ENCODE measurements around the gene ESRRG. TPM values are rescaled to one million over a fixed set of nuclear protein-coding genes. Genes with fewer than 3 reads are reported as not detected.

ESRRG gene
- polyA plus RNA-seq, 1 donor from 2014 or later = 3.7 TPM

DNA sequence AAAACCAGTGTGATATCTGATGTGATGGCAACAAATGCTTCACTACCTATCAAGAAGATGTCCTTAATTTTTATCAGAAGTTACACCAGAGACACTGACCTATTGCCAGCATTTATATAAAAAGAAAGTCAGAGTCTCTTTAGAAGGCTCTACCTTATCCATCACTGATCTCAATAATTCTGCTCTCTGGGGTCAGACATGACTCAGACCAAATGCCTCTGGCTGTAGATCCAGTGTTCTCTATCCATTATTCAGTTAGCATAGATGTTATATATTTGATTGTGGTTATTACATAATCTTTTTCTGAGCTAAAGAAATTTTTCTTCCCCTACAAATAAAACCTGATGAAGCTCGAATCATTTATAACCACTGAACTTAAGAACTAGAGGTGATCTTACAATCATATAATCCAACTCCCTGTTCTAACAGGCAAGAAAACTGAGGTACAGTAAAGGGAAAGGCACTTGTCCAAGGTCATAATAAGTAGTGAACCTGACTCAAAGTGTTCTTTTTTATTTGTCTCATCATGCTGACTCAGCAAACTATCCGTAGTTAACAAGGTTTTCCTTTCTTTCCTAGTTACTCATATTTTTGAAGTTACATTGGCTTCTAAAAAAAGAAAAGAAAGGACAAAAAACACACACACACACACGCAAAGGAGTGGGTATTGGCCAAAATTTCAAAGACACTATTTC lies 43.6 kb upstream of the ESRRG start:
- no peak overlapping the region for H2AFZ ChIP-seq (ENCODE audit: low read depth, low read length)

DNA sequence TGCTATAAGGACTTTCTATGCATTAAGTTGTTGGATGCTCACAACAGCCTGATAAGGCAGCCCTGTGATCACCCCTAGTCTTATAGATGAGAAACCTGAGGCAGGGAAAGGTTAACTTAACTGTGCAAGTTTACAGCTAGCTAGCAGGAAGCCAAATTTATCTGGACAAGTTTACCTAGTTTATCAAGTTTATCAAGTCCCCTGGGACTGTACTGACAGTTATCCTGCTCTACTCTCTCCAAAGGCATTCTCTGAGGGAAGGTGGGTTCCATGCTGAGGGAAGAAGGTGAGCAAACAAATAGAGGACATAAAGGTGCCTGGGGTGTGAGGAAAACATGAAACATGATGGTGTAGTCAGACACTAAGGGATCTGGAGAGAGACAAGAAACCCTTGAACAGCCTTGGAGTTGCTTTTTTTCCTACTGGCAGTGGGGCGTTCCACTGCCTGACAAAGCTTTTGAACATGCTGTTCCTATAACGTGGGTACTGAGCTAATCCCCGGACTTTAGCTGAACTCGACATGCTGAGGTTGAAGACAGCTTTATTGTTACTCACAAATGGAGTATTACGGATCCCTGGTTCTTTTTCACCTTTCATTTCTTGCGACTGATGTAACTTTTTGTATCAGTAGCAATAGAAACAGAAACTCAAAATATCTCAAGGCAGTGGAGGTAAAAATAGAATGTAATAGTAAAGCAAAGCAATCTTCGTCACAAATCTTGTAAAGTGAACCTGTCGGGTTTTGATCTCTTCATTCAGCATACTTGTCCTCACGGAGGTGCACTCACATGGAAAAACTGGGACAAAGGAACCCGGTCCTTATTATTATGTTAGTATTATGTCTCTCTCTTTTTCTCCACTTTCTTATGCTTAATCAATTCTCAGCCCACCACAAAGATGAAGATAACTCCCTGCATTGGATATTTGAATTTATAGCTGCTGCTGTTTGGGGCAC lies 42.4 kb upstream of the ESRRG start:
- Histone ChIP-seq H3K9me3 (ENCODE audit: low read length) (peaks cover 4% of the 10 kb centered on the region), H3K9ac (ENCODE audit: low read length) (no peak overlapping the region), H3K79me2 (replicated peaks; ENCODE audit: insufficient read depth, low read length) (no peaks in the 10 kb centered on the region), H2AFZ (ENCODE audit: low read depth, low read length) (no peak overlapping the region), H3K27me3 (ENCODE audit: insufficient read depth, low read depth, low read length) (peaks cover 11% of the 10 kb centered on the region), H3K4me3 (ENCODE audit: low read length) (no peak overlapping the region), H3K9me2 (ENCODE audit: insufficient read depth, low read length) (no peaks in the 10 kb centered on the region), H3K36me3 (ENCODE audit: insufficient read depth, low read length) (no peaks in the 10 kb centered on the region), H3K27ac (ENCODE audit: low read length) (no peak overlapping the region), H3F3A (ENCODE audit: insufficient read depth, low read length, poor library complexity, severe bottlenecking) (no peaks in the 10 kb centered on the region), H3K4me2 (ENCODE audit: low read length) (no peak overlapping the region), H4K20me1 (ENCODE audit: insufficient read depth) (no peaks in the 10 kb centered on the region)
- TF ChIP-seq, protein P1, sequence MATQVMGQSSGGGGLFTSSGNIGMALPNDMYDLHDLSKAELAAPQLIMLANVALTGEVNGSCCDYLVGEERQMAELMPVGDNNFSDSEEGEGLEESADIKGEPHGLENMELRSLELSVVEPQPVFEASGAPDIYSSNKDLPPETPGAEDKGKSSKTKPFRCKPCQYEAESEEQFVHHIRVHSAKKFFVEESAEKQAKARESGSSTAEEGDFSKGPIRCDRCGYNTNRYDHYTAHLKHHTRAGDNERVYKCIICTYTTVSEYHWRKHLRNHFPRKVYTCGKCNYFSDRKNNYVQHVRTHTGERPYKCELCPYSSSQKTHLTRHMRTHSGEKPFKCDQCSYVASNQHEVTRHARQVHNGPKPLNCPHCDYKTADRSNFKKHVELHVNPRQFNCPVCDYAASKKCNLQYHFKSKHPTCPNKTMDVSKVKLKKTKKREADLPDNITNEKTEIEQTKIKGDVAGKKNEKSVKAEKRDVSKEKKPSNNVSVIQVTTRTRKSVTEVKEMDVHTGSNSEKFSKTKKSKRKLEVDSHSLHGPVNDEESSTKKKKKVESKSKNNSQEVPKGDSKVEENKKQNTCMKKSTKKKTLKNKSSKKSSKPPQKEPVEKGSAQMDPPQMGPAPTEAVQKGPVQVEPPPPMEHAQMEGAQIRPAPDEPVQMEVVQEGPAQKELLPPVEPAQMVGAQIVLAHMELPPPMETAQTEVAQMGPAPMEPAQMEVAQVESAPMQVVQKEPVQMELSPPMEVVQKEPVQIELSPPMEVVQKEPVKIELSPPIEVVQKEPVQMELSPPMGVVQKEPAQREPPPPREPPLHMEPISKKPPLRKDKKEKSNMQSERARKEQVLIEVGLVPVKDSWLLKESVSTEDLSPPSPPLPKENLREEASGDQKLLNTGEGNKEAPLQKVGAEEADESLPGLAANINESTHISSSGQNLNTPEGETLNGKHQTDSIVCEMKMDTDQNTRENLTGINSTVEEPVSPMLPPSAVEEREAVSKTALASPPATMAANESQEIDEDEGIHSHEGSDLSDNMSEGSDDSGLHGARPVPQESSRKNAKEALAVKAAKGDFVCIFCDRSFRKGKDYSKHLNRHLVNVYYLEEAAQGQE (IDR thresholded peaks at IDR 0.05; ENCODE audit: borderline replicate concordance) = no peak
- TF ChIP-seq, protein P2, sequence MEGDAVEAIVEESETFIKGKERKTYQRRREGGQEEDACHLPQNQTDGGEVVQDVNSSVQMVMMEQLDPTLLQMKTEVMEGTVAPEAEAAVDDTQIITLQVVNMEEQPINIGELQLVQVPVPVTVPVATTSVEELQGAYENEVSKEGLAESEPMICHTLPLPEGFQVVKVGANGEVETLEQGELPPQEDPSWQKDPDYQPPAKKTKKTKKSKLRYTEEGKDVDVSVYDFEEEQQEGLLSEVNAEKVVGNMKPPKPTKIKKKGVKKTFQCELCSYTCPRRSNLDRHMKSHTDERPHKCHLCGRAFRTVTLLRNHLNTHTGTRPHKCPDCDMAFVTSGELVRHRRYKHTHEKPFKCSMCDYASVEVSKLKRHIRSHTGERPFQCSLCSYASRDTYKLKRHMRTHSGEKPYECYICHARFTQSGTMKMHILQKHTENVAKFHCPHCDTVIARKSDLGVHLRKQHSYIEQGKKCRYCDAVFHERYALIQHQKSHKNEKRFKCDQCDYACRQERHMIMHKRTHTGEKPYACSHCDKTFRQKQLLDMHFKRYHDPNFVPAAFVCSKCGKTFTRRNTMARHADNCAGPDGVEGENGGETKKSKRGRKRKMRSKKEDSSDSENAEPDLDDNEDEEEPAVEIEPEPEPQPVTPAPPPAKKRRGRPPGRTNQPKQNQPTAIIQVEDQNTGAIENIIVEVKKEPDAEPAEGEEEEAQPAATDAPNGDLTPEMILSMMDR (IDR thresholded peaks at IDR 0.05; ENCODE audit: poor library complexity, severe bottlenecking) = no peak
- TF ChIP-seq POLR2AphosphoS5 (IDR thresholded peaks at IDR 0.05) = no peak
- no peak for TF ChIP-seq RAD21 (conservative IDR thresholded peaks at IDR 0.05)
- TF ChIP-seq SMC3 (conservative IDR thresholded peaks at IDR 0.05; ENCODE audit: poor library complexity) = no peak
- no peak for TF ChIP-seq MXI1 (conservative IDR thresholded peaks at IDR 0.05; ENCODE audit: poor library complexity, severe bottlenecking)
- TF ChIP-seq TAF1 (IDR thresholded peaks at IDR 0.05; ENCODE audit: low read depth) = no peak

More for the DNA sequence above, 43.6 kb upstream of the ESRRG start:
- Histone ChIP-seq H3K27me3 (ENCODE audit: insufficient read depth, low read depth, low read length) (peaks cover 3% of the 10 kb centered on the region), H3K4me2 (ENCODE audit: low read length) (no peak overlapping the region), H3K4me3 (ENCODE audit: low read length) (no peak overlapping the region), H3K9me3 (ENCODE audit: low read length) (peaks cover 4% of the 10 kb centered on the region), H3K36me3 (ENCODE audit: insufficient read depth, low read length) (no peaks in the 10 kb centered on the region), H3K27ac (ENCODE audit: low read length) (no peak overlapping the region), H3K79me2 (replicated peaks; ENCODE audit: insufficient read depth, low read length) (no peaks in the 10 kb centered on the region), H3F3A (ENCODE audit: insufficient read depth, low read length, poor library complexity, severe bottlenecking) (no peaks in the 10 kb centered on the region), H3K9me2 (ENCODE audit: insufficient read depth, low read length) (no peaks in the 10 kb centered on the region), H4K20me1 (ENCODE audit: insufficient read depth) (no peaks in the 10 kb centered on the region), H3K9ac (ENCODE audit: low read length) (no peak overlapping the region)
- TF ChIP-seq RAD21 (conservative IDR thresholded peaks at IDR 0.05) (no peak), MXI1 (conservative IDR thresholded peaks at IDR 0.05; ENCODE audit: poor library complexity, severe bottlenecking) (no peak), TAF1 (IDR thresholded peaks at IDR 0.05; ENCODE audit: low read depth) (no peak), SMC3 (conservative IDR thresholded peaks at IDR 0.05; ENCODE audit: poor library complexity) (no peak), EZH2 (IDR thresholded peaks at IDR 0.05; ENCODE audit: borderline replicate concordance, insufficient read depth, low read length, poor library complexity, severe bottlenecking) (no peak), EP300 (conservative IDR thresholded peaks at IDR 0.05; ENCODE audit: poor library complexity, severe bottlenecking) (no peak), POLR2AphosphoS5 (IDR thresholded peaks at IDR 0.05) (no peak)
- TF ChIP-seq, protein P2 (IDR thresholded peaks at IDR 0.05; ENCODE audit: poor library complexity, severe bottlenecking) = no peak
- TF ChIP-seq, protein P1 (IDR thresholded peaks at IDR 0.05; ENCODE audit: borderline replicate concordance) = no peak
